Endodermal cell (in vitro differentiated cells): ENCODE data around the gene KLK6. TPM values are rescaled to one million over a fixed set of nuclear protein-coding genes. Genes with fewer than 3 reads are reported as not detected.

Source experiments
- DNase-seq: peaks from one replicate; pipeline ENCODE4 v3.0.0-alpha.2; 2017
- H3K27ac ChIP-seq: 2 replicates; pipeline ENCODE4 v1.5.1; 2013; ENCODE audit warnings: mild to moderate bottlenecking, low read depth, low read length, moderate library complexity
- H3K27me3 ChIP-seq: 2 replicates; pipeline ENCODE4 v1.6.1; 2013; ENCODE audit warnings: mild to moderate bottlenecking, low read length, moderate library complexity; ENCODE audit not compliant: insufficient read depth, control insufficient read depth, poor library complexity, severe bottlenecking
- H3K36me3 ChIP-seq: 2 replicates; pipeline ENCODE4 v1.7.0; 2013; ENCODE audit warnings: mild to moderate bottlenecking, low read length, moderate library complexity; ENCODE audit not compliant: control insufficient read depth, insufficient read depth
- H3K4me1 ChIP-seq: one replicate; pipeline ENCODE4 v1.7.0; 2013; ENCODE audit warnings: low read length; ENCODE audit not compliant: control insufficient read depth, insufficient read depth
- H3K4me3 ChIP-seq: 2 replicates; pipeline ENCODE4 v1.5.1; 2013; ENCODE audit warnings: mild to moderate bottlenecking, low read length, moderate library complexity
- H3K9ac ChIP-seq: 2 replicates; pipeline ENCODE4 v1.6.1; 2013; ENCODE audit warnings: mild to moderate bottlenecking, low read length, moderate library complexity; ENCODE audit not compliant: poor library complexity, severe bottlenecking; ENCODE audit errors: extremely low read depth
- H3K9me3 ChIP-seq: 2 replicates; pipeline ENCODE4 v1.6.1; 2013; ENCODE audit warnings: mild to moderate bottlenecking, low read length, moderate library complexity; ENCODE audit not compliant: control insufficient read depth
- H3K27ac Mint-ChIP-seq: 2 replicates; pipeline ENCODE4 v1.8.0; 2020; ENCODE audit warnings: mixed read lengths
- H3K27me3 Mint-ChIP-seq: 2 replicates; pipeline ENCODE4 v1.8.0; 2021; ENCODE audit warnings: mild to moderate bottlenecking, mixed read lengths; ENCODE audit not compliant: insufficient read depth
- H3K36me3 Mint-ChIP-seq: 2 replicates; pipeline ENCODE4 v1.8.0; 2020; ENCODE audit warnings: low read depth, mixed read lengths
- H3K4me1 Mint-ChIP-seq: 2 replicates; pipeline ENCODE4 v1.8.0; 2020; ENCODE audit warnings: mixed read lengths
- H3K4me3 Mint-ChIP-seq: 2 replicates; pipeline ENCODE4 v1.8.0; 2020; ENCODE audit warnings: mild to moderate bottlenecking, moderate library complexity, mixed read lengths
- H3K9me3 Mint-ChIP-seq: 2 replicates; pipeline ENCODE4 v1.8.0; 2020; ENCODE audit warnings: mild to moderate bottlenecking, mixed read lengths
- CTCF ChIP-seq: fragments of 200-600 bp; sonication (generic); conservative IDR thresholded peaks from 2 replicates; pipeline ENCODE4 v1.5.0; 2021; ENCODE audit warnings: antibody characterized with exemption, mild to moderate bottlenecking
- WGBS, 2 experiments: methylation state at CpG; one replicate each; pipeline versions ENCODE4 v1.1.5 to v1.1.7; 2013; ENCODE audit warnings: missing lambda C conversion rate in 2 of 2, mixed read lengths in 1 of 2; ENCODE audit not compliant: insufficient coverage in 1 of 2, insufficient read length in 1 of 2; 5-methylcytosine and 5-hydroxymethylcytosine counted together
- total RNA-seq, 2 donors: library from RNA; stranded (reverse); fragmentation: NEBNext Ultra II Directional in 1 of 2; extraction: Animal tissue kit (Norgen Biotek cat#: 25700) in 1 of 2; gene quantifications; 2 replicates in 1 of 2; 3 replicates in 1 of 2; pipeline ENCODE4 v1.2.1, GENCODE V29; 2021

KLK6 gene
- total RNA-seq, 2 donors from 2014 or later = 0.86 to 0.93 TPM

- no peaks in the 10 kb centered on the region for H3K36me3 ChIP-seq
Observed at GRCh38 chr19:50977626-50978025, 8.2 kb upstream of the KLK6 start.

GRCh38 chr19:50975766-50976165, 6.4 kb upstream of the KLK6 start:
- Mint-ChIP-seq H3K4me3 (no peak overlapping the region), H3K27me3 (peaks cover 23% of the 10 kb centered on the region), H3K36me3 (no peaks in the 10 kb centered on the region), H3K9me3 (no peaks in the 10 kb centered on the region), H3K27ac (peak overlapping the region; percentile 61), H3K4me1 (no peaks in the 10 kb centered on the region)
- Histone ChIP-seq H3K4me3 (no peak overlapping the region), H3K36me3 (no peaks in the 10 kb centered on the region), H3K9ac (no peak overlapping the region), H3K9me3 (no peaks in the 10 kb centered on the region), H3K27me3 (peaks cover 3% of the 10 kb centered on the region), H3K4me1 (no peaks in the 10 kb centered on the region), H3K27ac (no peak overlapping the region)
- WGBS, 2 experiments = 43 to 56% methylated on average over 3 to 8 of the region's 8 CpGs
- peak; percentile 90 for DNase-seq
- TF ChIP-seq CTCF = no peak

More at GRCh38 chr19:50977626-50978025, 8.2 kb upstream of the KLK6 start:
- H3K27ac ChIP-seq = no peak overlapping the region
- H3K27me3 Mint-ChIP-seq = peaks cover 34% of the 10 kb centered on the region
- H3K4me1 ChIP-seq = no peaks in the 10 kb centered on the region
- H3K36me3 Mint-ChIP-seq = no peaks in the 10 kb centered on the region
- no peak overlapping the region for H3K4me3 Mint-ChIP-seq
- no peak overlapping the region for H3K9ac ChIP-seq
- H3K4me1 Mint-ChIP-seq = no peaks in the 10 kb centered on the region
- peak; percentile 49 for DNase-seq
- 78 to 100% methylated on average over 2 to 4 of the region's 4 CpGs for WGBS, 2 experiments
- H3K9me3 ChIP-seq = no peaks in the 10 kb centered on the region
- peaks cover 10% of the 10 kb centered on the region for H3K27me3 ChIP-seq
- H3K4me3 ChIP-seq = no peak overlapping the region
- no peaks in the 10 kb centered on the region for H3K9me3 Mint-ChIP-seq
- no peak overlapping the region for H3K27ac Mint-ChIP-seq
- TF ChIP-seq CTCF = no peak

- TF ChIP-seq CTCF = no peak
- no peak overlapping the region for H3K27ac ChIP-seq
- H3K9ac ChIP-seq = no peak overlapping the region
- no peaks in the 10 kb centered on the region for H3K36me3 ChIP-seq
- Mint-ChIP-seq H3K36me3 (no peaks in the 10 kb centered on the region), H3K9me3 (no peaks in the 10 kb centered on the region), H3K4me3 (no peak overlapping the region), H3K27ac (peak overlapping the region; percentile 38), H3K4me1 (no peaks in the 10 kb centered on the region), H3K27me3 (peaks cover 22% of the 10 kb centered on the region)
- 57 to 69% methylated on average over 1 to 3 of the region's 9 CpGs for WGBS, 2 experiments
- H3K9me3 ChIP-seq = no peaks in the 10 kb centered on the region
- H3K27me3 ChIP-seq = no peaks in the 10 kb centered on the region
- no peaks in the 10 kb centered on the region for H3K4me1 ChIP-seq
- peak; percentile 59 for DNase-seq
- H3K4me3 ChIP-seq = no peak overlapping the region
Observed at GRCh38 chr19:50974702-50975556, 5.5 kb upstream of the KLK6 start.
